ENCODE data around the gene POLE3.

GRCh38 chr9:113364951-113365350 lies 45.5 kb downstream of the POLE3 start:
- TF ChIP-seq TAF1 (IDR thresholded peaks at IDR 0.05; ENCODE audit: low read depth) (no peak), MAX (IDR thresholded peaks at IDR 0.05) (no peak), TCF12 (IDR thresholded peaks at IDR 0.05; ENCODE audit: low read depth) (no peak), YY1 (IDR thresholded peaks at IDR 0.05; ENCODE audit: low read depth) (no peak), EP300 (IDR thresholded peaks at IDR 0.05; ENCODE audit: borderline replicate concordance) (no peak), REST (IDR thresholded peaks at IDR 0.05; ENCODE audit: low read depth) (no peak), CEBPB (IDR thresholded peaks at IDR 0.05) (no peak), USF1 (IDR thresholded peaks at IDR 0.05) (no peak), FOXM1 (IDR thresholded peaks at IDR 0.05; ENCODE audit: borderline replicate concordance, low read depth) (no peak), RAD21 (IDR thresholded peaks at IDR 0.05; ENCODE audit: low read depth) (no peak), NFIC (IDR thresholded peaks at IDR 0.05) (no peak)
